DMS114 treated with DMSO at 0.1 percent for 48 hours (cell line): ENCODE results near the gene FHAD1.
"Not testable (repeated sequence)": the region's sequence is repeated elsewhere in the genome, so short reads cannot be mapped to it uniquely, and the experiment has no call there.

Experiments
- DNase-seq: peaks from one replicate; lab custom pipeline; 2025; ENCODE audit not compliant: unreplicated experiment; lab: John Stamatoyannopoulos, UW

The FHAD1 gene

GRCh38 chr1:15412175-15412800 lies 165.3 kb downstream of the FHAD1 start:
- DNase-seq: no peak

- DNase-seq: no peak
Observed at GRCh38 chr1:15412843-15413242, 165.8 kb downstream of the FHAD1 start.

- no peak for DNase-seq
Observed at GRCh38 chr1:15413563-15414444, 166.8 kb downstream of the FHAD1 start.

- DNase-seq: no peak
Observed at GRCh38 chr1:15414445-15414983, 167.5 kb downstream of the FHAD1 start.

GRCh38 chr1:15417059-15417934 lies 170.3 kb downstream of the FHAD1 start:
- DNase-seq: no peak

- DNase-seq: no peak
Observed at GRCh38 chr1:15418806-15419515, 171.9 kb downstream of the FHAD1 start.

GRCh38 chr1:15420853-15421465 lies 173.9 kb downstream of the FHAD1 start:
- DNase-seq: no peak

- no peak for DNase-seq
Observed at GRCh38 chr1:15422871-15423270, 175.8 kb downstream of the FHAD1 start.

GRCh38 chr1:15423355-15424077 lies 176.5 kb downstream of the FHAD1 start:
- no peak for DNase-seq

GRCh38 chr1:15424146-15424667 lies 177.2 kb downstream of the FHAD1 start:
- no peak for DNase-seq

GRCh38 chr1:15424981-15425380 lies 178.0 kb downstream of the FHAD1 start:
- no peak for DNase-seq

- DNase-seq: no peak
Observed at GRCh38 chr1:15425521-15425920, 178.5 kb downstream of the FHAD1 start.

- no peak for DNase-seq
Observed at GRCh38 chr1:15425958-15426357, 178.9 kb downstream of the FHAD1 start.

GRCh38 chr1:15426492-15427279 lies 179.7 kb downstream of the FHAD1 start:
- DNase-seq: no peak

GRCh38 chr1:15427280-15427666 lies 180.2 kb downstream of the FHAD1 start:
- DNase-seq: no peak

- DNase-seq: not testable (repeated sequence)
Observed at GRCh38 chr1:15428252-15428651, 181.2 kb downstream of the FHAD1 start.

GRCh38 chr1:15428815-15429435 lies 181.9 kb downstream of the FHAD1 start:
- DNase-seq: no peak

GRCh38 chr1:15429701-15430149 lies 182.7 kb downstream of the FHAD1 start:
- no peak for DNase-seq
